GM06990 (cell line): ENCODE measurements around the gene TSNAX.

ENCODE experiments used
- DNase-seq: peaks from one replicate; pipeline ENCODE4 v3.0.0-alpha.2; 2011; ENCODE audit not compliant: insufficient read length; ENCODE audit errors: extremely low read depth
- H3K27me3 ChIP-seq: replicated peaks from 2 replicates; pipeline ENCODE4 v1.6.0; 2011; ENCODE audit warnings: low read length; ENCODE audit not compliant: control insufficient read depth, insufficient read depth
- H3K36me3 ChIP-seq: 2 replicates; pipeline ENCODE4 v1.5.1; 2011; ENCODE audit warnings: low read length; ENCODE audit not compliant: control insufficient read depth, insufficient read depth
- H3K4me3 ChIP-seq: replicated peaks from 2 replicates; pipeline ENCODE4 v1.5.1; 2011; ENCODE audit warnings: low read depth, mild to moderate bottlenecking, control low read depth, low read length
- TF ChIP-seq, protein P1 (sequence below): IDR thresholded peaks from 2 replicates; pipeline ENCODE4 v1.5.1; 2011; ENCODE audit warnings: low read length, control low read depth, mild to moderate bottlenecking, inconsistent platforms; ENCODE audit not compliant: insufficient read depth, poor library complexity, severe bottlenecking

Gene TSNAX, protein sequence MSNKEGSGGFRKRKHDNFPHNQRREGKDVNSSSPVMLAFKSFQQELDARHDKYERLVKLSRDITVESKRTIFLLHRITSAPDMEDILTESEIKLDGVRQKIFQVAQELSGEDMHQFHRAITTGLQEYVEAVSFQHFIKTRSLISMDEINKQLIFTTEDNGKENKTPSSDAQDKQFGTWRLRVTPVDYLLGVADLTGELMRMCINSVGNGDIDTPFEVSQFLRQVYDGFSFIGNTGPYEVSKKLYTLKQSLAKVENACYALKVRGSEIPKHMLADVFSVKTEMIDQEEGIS

GRCh38 chr1:231528172-231529029 lies at the start of gene TSNAX:
Gene TSNAX (plus strand): TSS chr1:231528669. CDS start chr1:231528811, 142 bp downstream.
- TF ChIP-seq, protein P1, sequence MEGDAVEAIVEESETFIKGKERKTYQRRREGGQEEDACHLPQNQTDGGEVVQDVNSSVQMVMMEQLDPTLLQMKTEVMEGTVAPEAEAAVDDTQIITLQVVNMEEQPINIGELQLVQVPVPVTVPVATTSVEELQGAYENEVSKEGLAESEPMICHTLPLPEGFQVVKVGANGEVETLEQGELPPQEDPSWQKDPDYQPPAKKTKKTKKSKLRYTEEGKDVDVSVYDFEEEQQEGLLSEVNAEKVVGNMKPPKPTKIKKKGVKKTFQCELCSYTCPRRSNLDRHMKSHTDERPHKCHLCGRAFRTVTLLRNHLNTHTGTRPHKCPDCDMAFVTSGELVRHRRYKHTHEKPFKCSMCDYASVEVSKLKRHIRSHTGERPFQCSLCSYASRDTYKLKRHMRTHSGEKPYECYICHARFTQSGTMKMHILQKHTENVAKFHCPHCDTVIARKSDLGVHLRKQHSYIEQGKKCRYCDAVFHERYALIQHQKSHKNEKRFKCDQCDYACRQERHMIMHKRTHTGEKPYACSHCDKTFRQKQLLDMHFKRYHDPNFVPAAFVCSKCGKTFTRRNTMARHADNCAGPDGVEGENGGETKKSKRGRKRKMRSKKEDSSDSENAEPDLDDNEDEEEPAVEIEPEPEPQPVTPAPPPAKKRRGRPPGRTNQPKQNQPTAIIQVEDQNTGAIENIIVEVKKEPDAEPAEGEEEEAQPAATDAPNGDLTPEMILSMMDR, result no peak
- H3K27me3 ChIP-seq, result no peaks in the 10 kb centered on the region
- no peaks in the 10 kb centered on the region; the same call in 1 of the 2 replicates for H3K36me3 ChIP-seq
- peak within 1 kb of the TSS; percentile 91 for H3K4me3 ChIP-seq
- peak; percentile 98 for DNase-seq

GRCh38 chr1:231478811-231479210 lies 49.7 kb upstream of the TSNAX start:
- Histone ChIP-seq H3K4me3 (no peak overlapping the region), H3K27me3 (no peaks in the 10 kb centered on the region), H3K36me3 (no peaks in the 10 kb centered on the region)
- no peak for DNase-seq
- TF ChIP-seq, protein P1, result no peak

GRCh38 chr1:231480008-231480407 lies 48.5 kb upstream of the TSNAX start:
- Histone ChIP-seq H3K36me3 (no peaks in the 10 kb centered on the region), H3K27me3 (no peaks in the 10 kb centered on the region), H3K4me3 (no peak overlapping the region)
- TF ChIP-seq, protein P1, result no peak
- no peak for DNase-seq

GRCh38 chr1:231481289-231481688 lies 47.2 kb upstream of the TSNAX start:
- Histone ChIP-seq H3K27me3 (no peaks in the 10 kb centered on the region), H3K4me3 (no peak overlapping the region), H3K36me3 (no peaks in the 10 kb centered on the region)
- no peak for DNase-seq
- TF ChIP-seq, protein P1, result no peak

- no peak for DNase-seq
Measured at GRCh38 chr1:231485029-231485784, 43.3 kb upstream of the TSNAX start.

More at GRCh38 chr1:231485029-231485784, 43.3 kb upstream of the TSNAX start:
- Histone ChIP-seq H3K27me3 (no peaks in the 10 kb centered on the region), H3K36me3 (no peaks in the 10 kb centered on the region), H3K4me3 (no peak overlapping the region)
- TF ChIP-seq, protein P1, result no peak
